IMR-90 (cell line): ENCODE measurements around the gene RRP9. TPM values are rescaled to one million over a fixed set of nuclear protein-coding genes. Genes with fewer than 3 reads are reported as not detected.

Source experiments
- ATAC-seq: fragments of 200-7000 bp; cut with Tn5 transposase; 2 replicates; pipeline ENCODE4 v1.9.1; 2020; ENCODE audit warnings: low read depth, mild to moderate bottlenecking, moderate library complexity
- BruUV-seq: library from RNA; stranded (reverse); fragments of 400-500 nt; replicated peaks from 2 replicates; lab custom pipeline; 2021; lab: Mats Ljungman, UMichigan
- CTCF ChIA-PET: fragments of 300-600 bp; formaldehyde crosslinking; extraction: SDS; loops from one replicate; lab custom pipeline; 2021; ENCODE audit warnings: antibody characterized with exemption; lab: Yijun Ruan, JAX
- POLR2A ChIA-PET: fragments of 300-600 bp; sonication (Branson Sonifier 250); formaldehyde crosslinking; loops from one replicate; lab custom pipeline; 2022; ENCODE audit warnings: antibody characterized with exemption; ENCODE audit not compliant: unreplicated experiment; lab: Charles Lee
- DNase-seq: peaks from one replicate; pipeline ENCODE4 v3.0.0; 2013
- H2AFZ ChIP-seq: replicated peaks from 2 replicates; pipeline ENCODE3; 2013; ENCODE audit warnings: low read length, mild to moderate bottlenecking; ENCODE audit not compliant: poor library complexity
- H2AK5ac ChIP-seq: 2 replicates; pipeline ENCODE4 v1.6.1; 2013; ENCODE audit warnings: low read depth, low read length, inconsistent platforms
- H2AK9ac ChIP-seq: replicated peaks from 2 replicates; pipeline ENCODE3; 2013; ENCODE audit warnings: mild to moderate bottlenecking, low read depth, low read length, moderate library complexity; ENCODE audit not compliant: poor library complexity
- H2BK120ac ChIP-seq: 2 replicates; pipeline ENCODE4 v1.6.1; 2013; ENCODE audit warnings: low read depth, low read length, inconsistent platforms
- H2BK15ac ChIP-seq: 3 replicates; pipeline ENCODE4 v1.6.1; 2013; ENCODE audit warnings: low read depth, low read length, inconsistent platforms
- H2BK20ac ChIP-seq: 2 replicates; pipeline ENCODE4 v1.6.1; 2013; ENCODE audit warnings: low read depth, mild to moderate bottlenecking, inconsistent platforms, low read length, moderate library complexity
- H2BK5ac ChIP-seq: 2 replicates; pipeline ENCODE4 v1.6.1; 2013; ENCODE audit warnings: mild to moderate bottlenecking, low read depth, low read length, inconsistent platforms; ENCODE audit not compliant: poor library complexity, severe bottlenecking
- H3K14ac ChIP-seq: replicated peaks from 2 replicates; pipeline ENCODE4 v1.6.1; 2013; ENCODE audit warnings: low read depth, low read length, inconsistent platforms
- H3K18ac ChIP-seq: 2 replicates; pipeline ENCODE4 v1.6.1; 2013; ENCODE audit warnings: low read depth, low read length, control low read depth
- H3K23ac ChIP-seq: 2 replicates; pipeline ENCODE4 v1.6.1; 2013; ENCODE audit warnings: low read depth, low read length, inconsistent platforms
- H3K27ac ChIP-seq: 2 replicates; pipeline ENCODE4 v1.5.1; 2013; ENCODE audit warnings: mild to moderate bottlenecking, control low read depth, low read length; ENCODE audit not compliant: insufficient read depth
- H3K27me3 ChIP-seq: 2 replicates; pipeline ENCODE4 v1.6.1; 2013; ENCODE audit warnings: low read length; ENCODE audit not compliant: control insufficient read depth, insufficient read depth
- H3K36me3 ChIP-seq: 2 replicates; pipeline ENCODE4 v1.6.1; 2013; ENCODE audit warnings: low read length, mixed read lengths; ENCODE audit not compliant: control insufficient read depth, insufficient read depth
- H3K4ac ChIP-seq: 2 replicates; pipeline ENCODE4 v1.6.1; 2013; ENCODE audit warnings: low read depth, low read length, inconsistent platforms
- H3K4me1 ChIP-seq: 2 replicates; pipeline ENCODE4 v1.6.1; 2013; ENCODE audit warnings: low read length, mixed read lengths; ENCODE audit not compliant: control insufficient read depth, insufficient read depth
- H3K4me2 ChIP-seq: 2 replicates; pipeline ENCODE4 v1.6.1; 2013; ENCODE audit warnings: low read depth, mild to moderate bottlenecking, control low read depth, low read length, moderate library complexity
- H3K4me3 ChIP-seq: 2 replicates; pipeline ENCODE4 v1.5.1; 2013; ENCODE audit warnings: low read depth, mild to moderate bottlenecking, control low read depth, low read length, moderate library complexity; ENCODE audit not compliant: insufficient read depth
- H3K56ac ChIP-seq: 2 replicates; pipeline ENCODE4 v1.6.1; 2013; ENCODE audit warnings: low read length, inconsistent platforms; ENCODE audit not compliant: insufficient read depth; ENCODE audit errors: extremely low read depth
- H3K79me1 ChIP-seq, 2 experiments: 2 replicates each; pipeline ENCODE4 v1.6.1; 2013; ENCODE audit warnings: low read length in 2 of 2, inconsistent platforms in 1 of 2, low read depth in 1 of 2
- H3K9ac ChIP-seq: 2 replicates; pipeline ENCODE4 v1.6.1; 2013; ENCODE audit warnings: low read depth, low read length, control low read depth
- H3K9me1 ChIP-seq: 2 replicates; pipeline ENCODE4 v1.6.1; 2013; ENCODE audit warnings: low read length, inconsistent platforms; ENCODE audit not compliant: insufficient read depth
- H3K9me3 ChIP-seq: 2 replicates; pipeline ENCODE4 v1.6.1; 2013; ENCODE audit warnings: low read length; ENCODE audit not compliant: control insufficient read depth, insufficient read depth
- H4K20me1 ChIP-seq: 2 replicates; pipeline ENCODE4 v1.6.1; 2013; ENCODE audit warnings: low read length, inconsistent platforms; ENCODE audit not compliant: insufficient read depth
- H4K5ac ChIP-seq: 2 replicates; pipeline ENCODE4 v1.6.1; 2013; ENCODE audit warnings: mild to moderate bottlenecking, low read depth, low read length, control low read depth
- H4K8ac ChIP-seq, 2 experiments: 2 replicates each; pipeline ENCODE4 v1.6.1; 2013; ENCODE audit warnings: low read depth in 2 of 2, low read length in 2 of 2, control low read depth in 1 of 2, inconsistent platforms in 1 of 2
- H4K91ac ChIP-seq: 2 replicates; pipeline ENCODE4 v1.6.1; 2013; ENCODE audit warnings: low read depth, low read length, inconsistent platforms; ENCODE audit not compliant: insufficient read depth
- CHD1 ChIP-seq: IDR thresholded peaks from 2 replicates; pipeline ENCODE4 v1.6.1; 2012; ENCODE audit warnings: low read depth, low read length, improper control_type of control experiment
- POLR2A ChIP-seq: IDR thresholded peaks from 2 replicates; pipeline ENCODE4 v1.6.1; 2012; ENCODE audit warnings: mild to moderate bottlenecking, low read depth, low read length
- SMC3 ChIP-seq: fragments of 150-350 bp; IDR thresholded peaks from 2 replicates; pipeline ENCODE4 v1.6.1; 2016; ENCODE audit warnings: low read depth, mild to moderate bottlenecking, antibody characterized with exemption, low read length, moderate library complexity
- WGBS, 2 experiments: methylation state at CpG; one replicate each; pipeline versions ENCODE4 v1.1.5 to v1.1.7; 2013; ENCODE audit warnings: missing lambda C conversion rate in 2 of 2; ENCODE audit not compliant: insufficient read length in 1 of 2; ENCODE audit errors: extremely low coverage in 2 of 2; 5-methylcytosine and 5-hydroxymethylcytosine counted together
- dilution Hi-C: fragments of 300-500 bp; cut with HindIII; formaldehyde crosslinking; loops from one replicate; pipeline ENCODE4 v1.14.3; 2018; ENCODE audit warnings: low sequenced_read_pairs; ENCODE audit not compliant: unreplicated experiment
- in situ Hi-C: fragments of 300-500 bp; cut with MboI; formaldehyde crosslinking; loops from 3 replicates; pipeline ENCODE4 v1.14.3; 2019; ENCODE audit warnings: low sequenced_read_pairs, inconsistent platforms, mixed read lengths
- intact Hi-C: fragments of 100-400 bp; cut with micrococcal nuclease; formaldehyde crosslinking; loops from 2 replicates; pipeline ENCODE4 v1.10.0; 2022
- polyA plus RNA-seq, 3 experiments: library from polyadenylated mRNA; depleted of rRNA; stranded (reverse); fragments of >200 nt; gene quantifications; 2 replicates each; pipeline ENCODE4 v1.2.3, GENCODE V29; 2012; ENCODE audit warnings: low replicate concordance in 1 of 3
- total RNA-seq: library from RNA; depleted of rRNA; stranded (reverse); fragments of >200 nt; gene quantifications from 2 replicates; pipeline ENCODE4 v1.2.3, GENCODE V29; 2012

Gene RRP9
- total and polyA plus RNA-seq, 2 of the 4 experiments (the other 2 are of a cell fraction): 30.9 to 39.8 TPM

DNA sequence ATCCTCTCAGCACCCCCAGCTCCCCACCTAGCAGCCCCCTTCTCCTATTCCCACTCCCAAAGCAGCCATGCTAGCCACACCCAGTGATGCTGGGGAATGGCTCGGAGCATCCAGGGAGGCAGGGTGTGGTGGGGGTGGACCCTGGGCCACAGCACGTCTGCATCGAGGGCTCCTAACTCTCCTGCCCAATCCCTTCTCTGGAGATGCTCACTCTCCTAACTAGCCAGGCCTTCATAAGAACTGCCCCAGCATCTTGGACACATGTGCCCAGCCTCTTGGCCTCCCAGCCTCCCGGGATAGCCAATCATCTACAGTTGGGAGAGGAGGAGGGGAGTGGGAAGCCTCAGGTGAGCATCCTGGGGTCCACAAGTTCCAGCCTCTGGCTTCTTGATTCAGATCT lies 22.8 kb upstream of the RRP9 start:
- no peak overlapping the region for H3K23ac ChIP-seq
- H3K36me3 ChIP-seq: peaks cover 13% of the 10 kb centered on the region
- H4K20me1 ChIP-seq: peaks cover 16% of the 10 kb centered on the region
- dilution Hi-C loops: no loop called here
- no CpG with 5 or more reads among the region's 4 CpGs for WGBS, 2 experiments
- ChIA-PET POLR2A (no interaction called here), CTCF (no interaction called here)
- intact Hi-C loops: no loop called here
- H4K5ac ChIP-seq: no peak overlapping the region
- H3K27me3 ChIP-seq: no peaks in the 10 kb centered on the region
- H2BK20ac ChIP-seq: no peak overlapping the region
- H3K27ac ChIP-seq: no peak overlapping the region
- TF ChIP-seq POLR2A: no peak
- no peak for TF ChIP-seq SMC3
- no peak for TF ChIP-seq CHD1
- H2AFZ ChIP-seq: no peak overlapping the region
- no peak overlapping the region for H2BK120ac ChIP-seq
- no peak overlapping the region for H3K9ac ChIP-seq
- no peak overlapping the region for H2AK5ac ChIP-seq
- no peak overlapping the region; the same call in 1 of the 2 replicates for H3K14ac ChIP-seq
- no peak overlapping the region for H4K91ac ChIP-seq
- H2AK9ac ChIP-seq: no peak overlapping the region
- no peak for DNase-seq
- no peak overlapping the region for H2BK15ac ChIP-seq
- H3K4me2 ChIP-seq: no peak overlapping the region
- no peak overlapping the region for H3K56ac ChIP-seq
- H3K9me3 ChIP-seq: no peaks in the 10 kb centered on the region
- no peak overlapping the region for H4K8ac ChIP-seq
- H3K18ac ChIP-seq: no peak overlapping the region
- H3K9me1 ChIP-seq: peaks cover 19% of the 10 kb centered on the region
- H3K79me1 ChIP-seq: peaks cover 36 to 68% of the 10 kb centered on the region in 2 experiments
- in situ Hi-C loops: loop anchor here (25.0 kb wide), 1 partner anchor 1627 kb away; the partner anchor contains the start of genes RASSF1, TUSC2 and ZMYND10
- peaks cover 28% of the 10 kb centered on the region for H3K4me1 ChIP-seq
- no peak overlapping the region for H3K4ac ChIP-seq
- ATAC-seq: no peak
- H2BK5ac ChIP-seq: no peak overlapping the region
- H3K4me3 ChIP-seq: no peak overlapping the region
- no TSS peak for BruUV-seq
